ENCODE measurements around the gene NUP93.

The NUP93 gene

DNA sequence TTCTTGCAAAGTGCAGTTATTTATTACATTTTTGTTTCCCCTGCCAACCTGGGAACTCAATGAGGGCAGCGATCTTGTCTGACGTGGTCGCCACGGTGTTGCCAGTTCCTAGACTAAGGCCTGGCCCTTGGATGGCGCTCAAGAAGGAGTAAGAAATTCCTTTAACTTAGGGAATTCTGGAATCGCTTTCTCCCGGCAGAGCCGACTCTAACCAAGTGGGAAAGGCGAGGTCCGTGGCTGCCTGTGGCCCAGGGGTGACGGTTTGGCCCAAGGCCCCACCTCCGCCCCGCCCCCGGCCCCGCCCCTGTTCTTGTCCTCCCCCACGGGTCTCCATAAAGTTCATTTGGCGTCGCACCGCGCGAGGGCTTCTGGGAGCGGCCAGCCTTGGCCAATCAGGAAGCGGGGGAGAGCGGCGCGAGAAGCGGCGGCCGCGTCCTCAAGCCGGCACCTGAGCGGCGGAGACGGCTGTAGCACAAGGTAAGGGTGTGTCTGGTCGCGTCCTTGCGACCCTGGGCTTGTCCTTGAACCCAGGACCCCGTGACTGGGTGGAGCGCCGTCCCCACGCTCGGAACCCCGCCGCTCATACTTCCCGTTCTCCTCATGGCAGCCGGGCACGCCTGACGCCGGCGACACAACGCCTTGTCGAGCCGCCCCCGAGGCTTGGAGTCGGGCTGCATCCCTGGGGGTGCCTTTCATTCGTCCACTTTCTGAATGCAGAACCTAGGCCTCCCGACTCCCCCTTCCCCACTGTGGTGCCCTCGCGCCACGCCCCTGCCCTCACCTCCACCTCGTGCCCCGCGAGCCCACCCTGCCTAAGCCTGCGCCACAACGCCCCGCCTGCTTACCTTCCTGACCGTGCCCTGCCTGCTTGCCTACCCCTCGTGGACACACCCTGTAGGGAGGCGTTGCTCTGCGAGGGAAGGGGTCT lies at the start of gene NUP93:
TSS of gene NUP93 (plus strand) at position 395 of the 928 bp plus-strand sequence. CDS start 18,119 bp downstream, outside the sequence.
- DNase-seq (ENCODE audit: low read depth): peak; percentile 65

DNA sequence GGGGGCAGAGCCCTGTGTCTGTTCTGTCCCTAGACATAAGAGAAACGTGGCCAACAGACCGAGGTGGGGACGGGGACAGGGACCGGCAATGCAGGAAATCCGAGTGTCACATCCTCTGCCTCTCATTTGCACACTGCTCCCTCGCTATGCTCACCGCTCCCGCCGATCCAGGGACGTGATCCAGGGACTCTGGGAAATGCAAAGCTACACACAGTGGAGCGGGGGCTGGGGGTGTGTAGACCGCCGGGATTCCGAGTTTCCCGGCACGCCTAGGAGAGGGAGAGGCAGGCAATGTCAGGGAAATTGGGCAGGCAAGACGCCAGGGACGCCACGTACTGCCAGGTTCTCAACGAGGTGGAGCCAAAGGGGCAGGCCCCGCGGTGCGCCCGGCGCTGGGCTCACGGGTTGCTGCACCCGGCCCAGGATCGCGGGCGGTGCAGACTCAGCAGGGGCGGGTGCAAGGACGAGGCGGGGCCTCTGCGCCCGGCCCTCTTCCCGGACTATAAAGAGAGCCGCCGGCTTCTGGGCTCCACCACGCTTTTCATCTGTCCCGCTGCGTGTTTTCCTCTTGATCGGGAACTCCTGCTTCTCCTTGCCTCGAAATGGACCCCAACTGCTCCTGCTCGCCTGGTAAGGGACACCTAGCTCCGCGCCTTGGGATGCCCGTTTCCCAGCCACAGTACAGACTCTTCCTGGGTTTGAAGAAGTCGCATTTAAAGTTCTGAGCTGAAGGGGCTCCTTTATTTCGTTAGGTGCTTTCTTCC lies 47.8 kb upstream of the NUP93 start, which contains the start of gene MT1X:
TSS of gene MT1X (plus strand) at position 532 of the 764 bp plus-strand sequence. CDS start at position 603, 71 bp downstream.
- DNase-seq (ENCODE audit: low read depth): peak; percentile 75

DNA sequence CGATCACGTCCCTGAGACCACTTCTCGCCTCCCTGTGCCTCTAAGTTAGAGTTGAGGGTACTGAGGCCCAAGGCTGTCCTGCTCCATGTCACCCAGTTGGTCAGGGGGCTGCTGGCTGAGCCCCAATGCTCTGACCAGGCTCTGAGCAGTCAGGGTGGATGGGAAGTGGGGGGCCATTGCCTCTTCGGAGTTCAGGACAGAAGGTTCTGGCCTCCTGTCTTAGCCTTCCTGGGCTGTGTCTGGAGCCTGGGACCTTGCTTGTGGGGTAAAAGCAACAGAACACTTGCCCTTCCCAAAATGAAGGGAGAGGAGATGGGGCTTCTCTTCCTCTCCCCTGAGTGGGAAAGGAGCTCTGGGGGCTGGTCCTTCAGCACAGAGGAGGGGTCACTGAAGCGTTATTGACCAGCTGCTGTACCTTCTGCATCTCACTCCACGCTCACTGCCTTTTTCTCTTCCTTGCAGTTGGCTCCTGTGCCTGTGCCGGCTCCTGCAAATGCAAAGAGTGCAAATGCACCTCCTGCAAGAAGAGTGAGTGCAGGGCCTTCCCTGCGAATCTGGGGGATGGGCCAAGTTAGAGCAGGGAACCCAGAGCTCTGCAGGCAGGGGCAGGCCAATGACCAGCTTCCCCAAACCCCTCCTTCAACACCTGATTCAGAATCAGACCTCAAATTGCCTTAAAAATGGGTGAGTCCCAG lies 47.1 kb upstream of the NUP93 start:
- DNase-seq (ENCODE audit: low read depth): no peak

DNA sequence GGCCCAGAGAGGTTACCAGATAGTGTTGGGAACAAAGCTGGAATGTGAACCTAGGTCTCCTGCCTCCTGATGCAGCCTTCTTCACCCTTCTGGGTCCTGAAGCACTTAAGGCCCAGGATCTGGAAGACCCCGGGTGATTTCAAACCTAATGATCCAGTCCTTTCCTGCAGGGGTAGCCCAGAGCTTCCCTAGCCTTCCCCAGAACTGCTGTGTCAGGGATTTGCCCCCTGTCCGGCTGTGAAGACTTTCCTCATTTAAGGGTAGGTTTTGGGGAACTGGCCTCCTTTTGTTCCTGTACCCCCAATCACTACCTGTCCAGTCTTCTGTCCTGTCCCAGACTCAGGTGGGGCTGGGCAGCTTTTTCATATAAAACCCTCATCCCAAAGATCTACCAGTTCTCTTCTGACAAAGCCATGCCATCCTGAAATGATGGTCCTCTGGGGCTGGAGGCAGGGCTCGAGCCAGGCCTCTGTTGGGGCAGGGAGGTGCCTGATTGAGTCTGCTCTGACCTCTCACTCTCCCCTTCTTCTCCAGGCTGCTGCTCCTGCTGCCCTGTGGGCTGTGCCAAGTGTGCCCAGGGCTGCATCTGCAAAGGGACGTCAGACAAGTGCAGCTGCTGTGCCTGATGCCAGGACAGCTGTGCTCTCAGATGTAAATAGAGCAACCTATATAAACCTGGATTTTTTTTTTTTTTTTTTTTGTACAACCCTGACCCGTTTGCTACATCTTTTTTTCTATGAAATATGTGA lies 46.3 kb upstream of the NUP93 start:
- DNase-seq (ENCODE audit: low read depth): no peak

DNA sequence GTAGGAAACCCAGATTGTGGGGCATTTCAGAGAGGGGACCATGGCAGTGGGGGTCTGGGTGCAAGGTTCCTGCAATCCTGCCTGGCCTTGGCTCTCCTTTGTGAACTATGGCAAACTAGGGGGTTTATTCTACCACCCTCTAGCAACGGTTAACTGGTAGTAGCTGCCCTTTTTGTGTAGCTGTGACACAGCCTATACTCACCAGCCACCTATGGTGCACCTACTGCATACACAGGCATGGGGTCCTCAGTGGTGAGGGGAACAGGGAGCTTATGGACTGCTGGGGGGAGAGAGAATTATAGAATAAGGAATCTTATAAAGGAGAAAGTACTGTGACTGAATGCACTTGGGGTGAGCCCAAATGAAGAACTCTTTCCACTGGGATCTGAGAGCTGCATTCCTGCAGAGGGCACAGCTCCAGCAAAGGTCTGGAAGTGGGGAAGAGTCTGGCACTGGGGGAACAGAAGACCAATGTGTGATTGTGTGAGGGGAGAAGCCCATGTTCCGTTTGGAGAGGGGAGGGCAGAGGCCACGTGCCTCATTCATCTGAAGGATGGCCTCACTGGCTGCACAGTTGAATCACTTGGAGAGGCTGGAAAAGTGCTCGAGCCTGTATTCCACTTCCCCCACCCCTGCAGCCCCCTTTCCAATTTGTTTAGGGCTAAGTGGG lies 45.5 kb upstream of the NUP93 start:
- DNase-seq (ENCODE audit: low read depth): no peak

DNA sequence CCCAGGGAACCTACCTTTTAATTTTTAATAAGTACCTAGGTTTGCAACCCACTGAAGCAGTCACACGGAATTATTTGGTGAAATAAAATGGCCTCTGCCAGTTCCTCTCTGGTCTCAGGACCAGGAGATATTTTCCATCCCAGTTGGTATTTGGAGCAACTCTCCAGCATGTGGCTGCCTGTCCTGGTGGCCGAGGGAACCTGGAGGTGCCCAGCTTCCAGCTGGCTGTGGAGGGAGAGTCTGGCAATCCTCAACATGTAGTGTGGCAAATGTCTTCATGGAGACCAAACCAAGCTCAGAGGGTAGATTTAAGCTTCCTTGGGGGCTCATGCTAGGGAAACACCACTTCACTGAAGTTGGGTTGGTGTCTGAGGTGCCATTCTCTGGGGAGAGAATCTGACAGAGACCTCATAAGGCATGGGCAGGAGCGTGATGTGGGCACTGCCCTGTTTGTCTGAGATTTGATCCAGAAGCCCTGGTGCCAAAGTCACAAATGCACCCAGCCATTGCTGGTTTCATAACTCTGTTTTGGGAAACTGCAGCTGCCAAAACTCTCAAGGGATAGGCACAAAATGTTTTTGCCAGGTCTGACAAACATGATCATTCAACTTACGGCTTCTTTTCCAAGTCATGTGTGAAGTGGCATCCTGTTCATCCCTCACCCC lies 44.9 kb upstream of the NUP93 start:
- DNase-seq (ENCODE audit: low read depth): no peak

DNA sequence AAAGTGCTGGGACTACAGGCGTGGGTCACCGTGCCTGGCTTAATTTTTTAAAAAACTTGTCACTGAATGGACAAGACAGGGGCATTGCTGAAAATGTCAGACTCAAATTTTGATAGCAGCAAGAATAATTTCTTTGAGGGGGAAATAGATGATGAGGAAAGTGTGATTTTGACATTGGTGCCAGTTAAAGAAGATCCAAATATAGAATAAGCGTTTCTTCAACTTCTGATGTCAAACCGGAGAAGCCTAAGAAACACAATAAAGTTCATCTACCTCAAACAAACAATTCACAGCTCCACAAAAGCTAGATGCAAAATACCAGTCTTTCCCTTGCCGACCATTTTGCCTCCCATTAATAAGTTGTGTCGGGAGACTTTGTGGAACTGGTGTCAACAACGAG lies 43.2 kb upstream of the NUP93 start:
- DNase-seq (ENCODE audit: low read depth): no peak

DNA sequence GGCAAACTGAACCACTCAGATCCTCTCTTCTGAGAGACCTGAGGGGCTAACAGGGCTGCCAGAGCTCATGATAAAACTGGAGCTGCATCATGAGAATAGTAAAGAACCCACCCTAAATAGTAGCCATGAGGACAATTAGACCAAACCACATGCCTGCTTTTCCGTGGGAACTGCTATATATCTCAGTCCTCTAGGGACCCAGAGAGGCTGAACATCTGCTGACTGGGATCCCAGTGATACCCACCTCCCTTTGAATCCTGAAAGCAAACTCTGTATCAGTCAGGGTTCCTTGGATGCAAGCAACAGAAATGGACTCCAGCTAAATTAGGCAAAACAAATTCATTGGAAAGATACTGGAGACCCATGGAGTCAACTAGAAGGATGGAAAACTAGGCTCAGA lies 41.2 kb upstream of the NUP93 start:
- DNase-seq (ENCODE audit: low read depth): no peak

DNA sequence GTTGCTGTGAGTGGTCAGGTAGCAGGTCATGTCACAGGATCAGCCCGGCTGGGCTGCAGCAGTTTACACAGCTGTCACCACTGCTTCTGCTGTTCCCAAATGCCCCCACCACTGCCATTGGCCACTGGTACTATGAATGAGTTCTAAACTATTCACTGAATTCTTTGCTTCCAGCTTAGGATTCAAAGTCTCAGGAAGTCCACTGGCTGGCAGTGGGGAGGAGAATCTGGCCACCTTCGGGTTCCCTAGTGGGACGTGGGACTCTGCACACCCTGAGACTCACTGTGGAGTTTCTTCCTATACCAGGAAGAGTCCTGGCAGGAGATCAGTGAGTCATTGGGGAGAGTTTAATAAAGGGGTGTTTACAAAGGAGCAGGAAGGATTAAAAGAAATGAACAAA lies 40.8 kb upstream of the NUP93 start:
- no peak for DNase-seq (ENCODE audit: low read depth)

DNA sequence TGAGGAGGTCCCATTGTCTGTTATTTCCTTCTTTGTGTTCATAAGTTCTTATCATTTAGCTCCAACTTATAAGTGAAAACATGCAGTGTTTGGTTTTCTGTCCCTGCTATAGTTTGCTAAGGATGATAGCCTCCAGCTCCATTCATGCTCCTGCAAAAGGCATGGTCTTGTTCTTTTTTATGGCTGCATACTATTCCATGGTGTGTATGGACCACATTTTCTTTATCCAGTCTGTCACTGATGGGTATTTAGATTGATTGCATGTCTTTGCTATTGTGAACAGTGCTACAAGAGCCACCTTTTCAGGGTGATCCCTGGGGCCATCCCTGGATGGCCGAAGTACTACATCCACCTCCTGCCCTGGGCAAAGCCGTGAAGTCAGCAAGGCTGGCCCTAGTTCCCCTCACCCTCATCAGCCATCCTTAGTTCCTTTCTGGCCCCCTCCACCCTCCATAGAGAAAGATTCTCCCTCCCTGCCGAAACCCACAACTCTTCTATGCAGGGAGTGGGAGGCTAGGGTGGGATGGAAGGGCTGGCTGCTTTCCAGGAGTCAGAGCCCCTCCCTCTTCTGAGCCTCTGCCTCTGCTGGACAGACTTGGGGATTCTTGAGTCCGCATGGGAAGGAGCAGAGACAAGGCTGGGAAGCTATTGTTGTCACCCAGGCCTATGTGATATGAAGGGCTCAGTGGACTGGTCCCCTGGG lies 39.4 kb upstream of the NUP93 start:
- DNase-seq (ENCODE audit: low read depth): no peak

DNA sequence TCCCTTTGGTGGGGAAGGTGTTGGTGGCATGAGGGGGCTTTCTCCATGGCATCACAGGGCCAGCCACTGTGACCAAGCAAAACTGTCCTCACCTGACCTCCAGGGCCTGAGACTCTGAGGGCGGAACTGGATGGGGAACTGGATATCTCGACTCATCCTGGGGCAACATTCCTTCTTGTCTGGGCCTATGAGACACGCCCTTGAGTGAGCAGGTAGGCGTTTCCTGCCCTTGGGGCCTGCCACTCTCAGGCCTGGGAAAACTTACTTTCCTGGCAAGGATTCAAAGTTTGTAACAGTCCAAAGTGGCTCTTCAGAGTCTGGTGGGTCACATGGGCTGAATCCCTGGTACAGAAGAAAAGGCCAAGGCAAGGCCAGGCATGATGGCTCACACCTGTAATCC lies 38.0 kb upstream of the NUP93 start:
- peak; percentile 39 for DNase-seq (ENCODE audit: low read depth)

DNA sequence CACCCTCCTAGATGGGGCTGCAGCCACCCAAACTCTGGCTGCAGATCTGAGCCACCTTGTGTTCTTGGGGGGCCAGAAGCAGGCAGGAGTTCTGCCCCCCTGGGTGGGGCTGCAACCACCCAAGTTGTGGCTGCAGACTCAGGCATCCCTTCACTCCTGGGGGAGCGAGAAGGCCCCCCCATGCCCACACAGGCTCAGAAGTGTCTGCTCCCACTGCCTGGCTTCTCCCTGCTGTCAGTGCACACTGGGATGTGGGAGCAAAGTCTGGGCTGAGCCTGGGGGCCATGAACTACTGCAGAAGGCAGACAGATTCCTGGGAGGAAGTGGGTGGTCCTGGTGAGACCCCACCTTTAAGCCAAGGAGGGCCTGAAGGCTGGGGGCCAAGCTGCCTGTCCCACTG lies 34.7 kb upstream of the NUP93 start:
- no peak for DNase-seq (ENCODE audit: low read depth)

DNA sequence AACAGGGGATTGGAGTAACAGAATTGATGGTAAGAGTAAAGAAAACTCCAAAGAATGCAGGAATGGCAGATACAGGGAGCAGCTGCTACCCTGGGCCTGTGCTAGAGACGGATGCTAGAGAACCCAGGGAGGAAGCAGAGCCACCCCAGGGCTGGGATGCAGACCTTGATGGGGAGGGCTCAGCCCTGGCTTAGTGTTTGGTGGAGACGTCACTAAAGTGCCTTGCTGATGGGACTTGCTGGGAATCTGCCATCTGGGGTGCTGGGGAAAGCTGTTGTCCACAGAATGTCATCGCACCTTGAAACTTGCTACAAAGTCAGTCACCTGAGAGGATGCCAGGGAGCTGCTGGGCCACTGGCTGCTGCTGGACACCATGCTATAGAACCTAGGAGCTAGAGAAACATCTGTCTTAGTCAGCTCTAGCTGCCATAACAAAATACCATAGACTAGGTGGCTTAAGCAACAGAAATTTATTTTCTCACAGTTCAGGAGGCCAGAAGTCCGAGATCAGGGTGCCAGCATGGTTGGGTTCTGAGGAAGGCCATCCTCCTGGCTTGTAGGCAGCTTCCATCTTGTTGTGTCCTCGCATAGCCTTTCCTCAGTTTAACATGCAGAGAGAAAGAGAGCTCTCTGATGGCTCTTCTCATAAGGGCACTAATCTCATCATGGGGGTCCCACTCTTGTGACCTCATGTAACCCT lies 32.3 kb upstream of the NUP93 start:
- DNase-seq (ENCODE audit: low read depth): no peak

DNA sequence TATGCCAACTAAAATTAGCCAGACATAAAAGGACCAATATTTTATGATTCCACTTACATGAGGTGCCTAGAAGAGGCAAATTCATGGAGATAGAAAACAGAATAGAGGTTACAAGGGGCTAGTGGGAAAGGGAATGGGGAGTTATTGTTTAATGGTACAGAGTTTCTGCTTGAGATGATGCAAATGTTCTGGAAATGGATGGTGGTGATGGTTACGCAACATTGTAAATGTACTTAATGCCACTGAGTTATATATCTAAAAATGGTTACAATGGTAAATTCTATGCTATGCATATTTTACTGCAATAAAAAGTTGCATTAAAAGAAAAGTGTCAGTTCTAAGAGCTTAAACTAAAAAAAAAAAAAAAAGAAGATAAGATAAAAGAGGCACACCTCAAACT lies 29.7 kb upstream of the NUP93 start:
- DNase-seq (ENCODE audit: low read depth): no peak

DNA sequence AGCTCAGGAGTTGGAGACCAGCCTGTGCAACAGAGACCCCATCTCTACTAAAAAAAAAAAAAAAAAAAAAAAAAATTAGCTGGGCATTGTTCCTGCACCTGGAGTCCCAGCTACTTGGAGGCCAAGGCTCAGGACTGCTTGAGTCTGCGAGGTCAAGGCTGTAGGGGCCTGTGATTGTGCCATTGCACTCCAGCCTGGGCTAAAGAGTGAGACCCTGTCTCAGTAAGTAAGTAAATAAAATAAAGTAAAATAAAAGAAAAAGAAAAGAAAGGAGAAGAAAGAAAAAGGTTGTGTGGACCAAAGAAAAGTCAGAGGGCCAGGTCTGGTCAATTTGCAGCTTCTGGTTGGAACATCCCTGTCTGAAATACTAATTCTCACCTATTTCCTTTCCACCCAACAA lies 29.3 kb upstream of the NUP93 start:
- no peak for DNase-seq (ENCODE audit: low read depth)

DNA sequence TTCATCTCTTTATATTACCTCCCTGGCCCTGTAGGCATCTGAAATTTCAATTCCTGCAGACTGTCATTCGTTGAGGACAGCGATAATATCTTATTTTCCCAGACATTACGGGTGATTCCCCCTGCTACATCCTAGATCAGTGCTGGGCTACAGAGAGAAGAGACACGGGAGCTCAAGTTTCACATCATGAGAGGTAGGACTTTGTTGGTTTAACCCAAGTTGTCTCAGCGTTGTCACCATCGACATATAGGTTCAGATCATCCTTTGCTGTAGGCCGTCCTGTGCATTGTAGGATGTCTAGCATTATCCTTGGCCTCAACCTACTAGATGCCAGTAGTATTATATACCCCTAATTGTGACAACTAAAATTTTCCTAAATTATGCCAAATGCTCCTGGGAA lies 28.4 kb upstream of the NUP93 start:
- DNase-seq (ENCODE audit: low read depth): no peak

DNA sequence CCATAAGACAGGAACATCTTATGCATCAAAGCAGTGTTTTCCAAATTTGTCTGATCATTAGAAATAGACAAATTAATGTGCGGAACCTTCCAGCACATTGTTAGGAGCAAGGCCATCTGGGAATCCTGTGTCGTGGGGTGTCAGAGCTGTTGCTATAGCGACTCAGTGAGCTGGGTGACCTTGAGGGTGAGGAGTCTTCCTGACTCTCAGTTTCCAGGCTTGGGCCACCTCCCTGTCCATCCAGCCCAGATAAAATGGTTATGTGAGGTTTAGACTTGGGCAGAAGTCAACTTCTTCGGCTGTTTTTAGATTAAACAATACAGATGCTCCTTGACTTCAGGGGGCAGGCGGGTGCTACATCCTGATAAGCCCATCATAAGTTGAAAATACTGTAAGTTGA lies 27.1 kb upstream of the NUP93 start:
- no peak for DNase-seq (ENCODE audit: low read depth)

DNA sequence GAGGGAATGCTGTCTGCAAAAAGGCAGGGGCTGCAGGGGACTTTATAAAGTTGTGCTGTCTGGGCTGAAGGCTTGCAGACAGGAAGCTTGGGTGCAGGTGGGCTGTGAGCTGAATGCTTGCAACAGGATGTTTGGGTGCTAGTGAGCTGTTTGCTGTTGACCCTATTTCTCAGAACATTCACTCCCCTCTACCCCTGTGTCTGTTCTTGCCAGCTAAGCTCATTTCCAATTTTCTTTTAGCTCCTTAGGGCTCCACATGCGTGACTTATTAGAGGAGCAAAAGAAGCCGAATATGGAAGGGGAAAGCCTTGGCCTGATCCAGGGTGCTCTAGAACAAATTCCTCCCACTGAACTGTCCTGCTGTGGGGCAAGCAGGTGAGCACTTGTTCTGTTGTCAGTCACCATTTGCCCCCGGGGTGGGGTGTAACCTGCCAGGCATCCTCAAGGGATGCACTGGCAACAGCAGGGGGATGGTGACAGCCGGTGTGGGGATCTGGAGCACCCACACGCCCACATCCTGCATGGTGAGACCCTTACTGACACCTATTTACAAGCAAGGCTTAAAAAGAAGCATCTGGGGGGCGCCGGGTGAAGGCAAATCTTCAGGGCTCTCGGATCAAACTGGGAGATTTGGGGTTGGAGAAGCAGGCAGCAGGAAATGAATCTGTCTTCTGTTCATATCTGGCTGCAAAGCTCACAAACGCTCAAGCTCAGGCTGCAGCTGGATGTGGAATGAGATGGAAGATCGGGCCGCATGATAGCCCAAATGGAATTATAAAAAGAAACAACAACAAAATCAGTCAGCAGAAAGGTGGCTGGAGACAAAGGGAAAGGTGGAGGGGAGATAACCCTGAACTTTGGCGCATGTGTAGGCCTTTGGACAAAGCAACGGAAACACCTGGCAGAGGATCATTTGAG lies 21.1 kb upstream of the NUP93 start:
- DNase-seq (ENCODE audit: low read depth): no peak

Data from HS-5 (cell line).